Astrocyte (in vitro differentiated cells and primary cell): ENCODE results near the gene PLIN4. TPM values are rescaled to one million over a fixed set of nuclear protein-coding genes. Genes with fewer than 3 reads are reported as not detected.

Experiments used
- DNase-seq: peaks from one replicate; pipeline ENCODE4 v3.0.0-alpha.2; 2010; ENCODE audit warnings: low read depth
- FAIRE-seq: peaks from 2 replicates; lab custom pipeline; 2011; peaks lifted over from hg19 to GRCh38; lab: Jason Lieb, UNC
- H2AFZ ChIP-seq: 2 replicates; pipeline ENCODE4 v1.6.0; 2012; ENCODE audit warnings: low read depth, low read length, inconsistent platforms
- H3K27ac ChIP-seq: 2 replicates; pipeline ENCODE4 v1.5.1; 2011; ENCODE audit warnings: low read depth, low read length, inconsistent platforms
- H3K27me3 ChIP-seq: 2 replicates; pipeline ENCODE4 v1.6.0; 2011; ENCODE audit warnings: low read length, inconsistent platforms; ENCODE audit not compliant: insufficient read depth
- H3K36me3 ChIP-seq: 2 replicates; pipeline ENCODE4 v1.5.1; 2011; ENCODE audit warnings: low read length, inconsistent platforms; ENCODE audit not compliant: insufficient read depth
- H3K4me1 ChIP-seq: 2 replicates; pipeline ENCODE4 v1.5.1; 2011; ENCODE audit warnings: low read length, inconsistent platforms; ENCODE audit not compliant: insufficient read depth
- H3K4me2 ChIP-seq: 2 replicates; pipeline ENCODE4 v1.6.0; 2012; ENCODE audit warnings: low read length, inconsistent platforms
- H3K4me3 ChIP-seq: 2 replicates; pipeline ENCODE4 v1.5.1; 2011; ENCODE audit warnings: low read depth, mild to moderate bottlenecking, low read length, inconsistent platforms; ENCODE audit not compliant: insufficient read depth
- H3K79me2 ChIP-seq: 2 replicates; pipeline ENCODE4 v1.6.0; 2012; ENCODE audit warnings: mild to moderate bottlenecking, low read length, inconsistent platforms; ENCODE audit not compliant: insufficient read depth
- H3K9ac ChIP-seq: 2 replicates; pipeline ENCODE4 v1.6.0; 2012; ENCODE audit warnings: mild to moderate bottlenecking, low read length, inconsistent platforms
- H3K9me3 ChIP-seq: 2 replicates; pipeline ENCODE4 v1.5.1; 2012; ENCODE audit warnings: low read depth, mild to moderate bottlenecking, low read length, inconsistent platforms; ENCODE audit not compliant: insufficient read depth
- H4K20me1 ChIP-seq: 2 replicates; pipeline ENCODE4 v1.6.0; 2012; ENCODE audit warnings: low read length, inconsistent platforms; ENCODE audit not compliant: insufficient read depth
- H3K27ac Mint-ChIP-seq: one replicate; pipeline ENCODE4 v1.8.0; 2021; ENCODE audit warnings: mild to moderate bottlenecking, mixed read lengths; ENCODE audit not compliant: unreplicated experiment
- H3K27me3 Mint-ChIP-seq: one replicate; pipeline ENCODE4 v1.8.0; 2021; ENCODE audit warnings: low read depth, mixed read lengths; ENCODE audit not compliant: unreplicated experiment
- H3K36me3 Mint-ChIP-seq: one replicate; pipeline ENCODE4 v1.8.0; 2021; ENCODE audit warnings: low read depth, mixed read lengths; ENCODE audit not compliant: unreplicated experiment
- H3K4me1 Mint-ChIP-seq: one replicate; pipeline ENCODE4 v1.8.0; 2021; ENCODE audit warnings: low read depth, mixed read lengths; ENCODE audit not compliant: unreplicated experiment
- H3K4me3 Mint-ChIP-seq: one replicate; pipeline ENCODE4 v1.8.0; 2021; ENCODE audit warnings: mild to moderate bottlenecking, moderate library complexity, mixed read lengths; ENCODE audit not compliant: unreplicated experiment
- H3K9me3 Mint-ChIP-seq: one replicate; pipeline ENCODE4 v1.8.0; 2021; ENCODE audit warnings: mild to moderate bottlenecking, mixed read lengths; ENCODE audit not compliant: unreplicated experiment
- CTCF ChIP-seq: IDR thresholded peaks from 2 replicates; pipeline ENCODE4 v1.5.1; 2011; ENCODE audit warnings: low read depth, mild to moderate bottlenecking, inconsistent platforms, low read length, moderate library complexity; ENCODE audit not compliant: insufficient read depth
- EZH2 ChIP-seq: IDR thresholded peaks from 2 replicates; pipeline ENCODE4 v1.6.1; 2012; ENCODE audit warnings: mild to moderate bottlenecking, low read length, inconsistent platforms; ENCODE audit not compliant: insufficient read depth
- total RNA-seq: library from RNA; stranded (reverse); gene quantifications from 2 replicates; pipeline ENCODE4 v1.2.1, GENCODE V29; 2021

PLIN4 gene
- total RNA-seq, 1 donor from 2014 or later: 0.05 TPM

GRCh38 chr19:4464815-4465581 lies 53.3 kb downstream of the PLIN4 start:
- Mint-ChIP-seq H3K9me3 (no peaks in the 10 kb centered on the region), H3K4me1 (no peaks in the 10 kb centered on the region), H3K27ac (no peak overlapping the region), H3K4me3 (no peak overlapping the region), H3K27me3 (no peaks in the 10 kb centered on the region), H3K36me3 (no peaks in the 10 kb centered on the region)
- TF ChIP-seq CTCF (no peak), EZH2 (no peak)
- DNase-seq (no peak), FAIRE-seq (no peak)
- Histone ChIP-seq H2AFZ (no peak overlapping the region), H3K27me3 (no peaks in the 10 kb centered on the region), H3K4me3 (no peak overlapping the region), H3K36me3 (no peaks in the 10 kb centered on the region), H3K79me2 (no peaks in the 10 kb centered on the region), H4K20me1 (no peaks in the 10 kb centered on the region), H3K9me3 (no peaks in the 10 kb centered on the region), H3K9ac (no peak overlapping the region), H3K27ac (no peak overlapping the region), H3K4me2 (no peak overlapping the region), H3K4me1 (no peaks in the 10 kb centered on the region)

GRCh38 chr19:4457654-4458395 lies 60.5 kb downstream of the PLIN4 start, which contains the start of gene UBXN6:
UBXN6 (minus strand) TSS chr19:4457794; CDS start chr19:4457697, 97 bp downstream.
- Mint-ChIP-seq H3K27me3 (no peaks in the 10 kb centered on the region), H3K27ac (peak within 1 kb of the TSS; percentile 84), H3K4me3 (peak within 1 kb of the TSS; percentile 98), H3K4me1 (peaks cover 15% of the 10 kb centered on the region), H3K36me3 (peaks cover 2% of the 10 kb centered on the region), H3K9me3 (no peaks in the 10 kb centered on the region)
- H3K36me3 ChIP-seq: peaks cover 2% of the 10 kb centered on the region
- TF ChIP-seq CTCF (no peak), EZH2 (no peak)
- peak; percentile 98 for DNase-seq
- peak within 1 kb of the TSS; percentile 87 for H3K27ac ChIP-seq
- peak within 1 kb of the TSS; percentile 94 for H2AFZ ChIP-seq
- no peaks in the 10 kb centered on the region for H3K9me3 ChIP-seq
- peaks cover 23% of the 10 kb centered on the region for H4K20me1 ChIP-seq
- H3K4me3 ChIP-seq: peak within 1 kb of the TSS; percentile 90
- FAIRE-seq: no peak
- H3K4me2 ChIP-seq: peak within 1 kb of the TSS; percentile 98
- peaks cover 33% of the 10 kb centered on the region for H3K79me2 ChIP-seq
- H3K27me3 ChIP-seq: no peaks in the 10 kb centered on the region
- H3K9ac ChIP-seq: peak within 1 kb of the TSS; percentile 97
- peaks cover 21% of the 10 kb centered on the region for H3K4me1 ChIP-seq
